Measurements from ENCODE around the gene VCX3B.
"Not testable (repeated sequence)": the region's sequence is repeated elsewhere in the genome, so short reads cannot be mapped to it uniquely, and the experiment has no call there.

VCX3B gene

GRCh38 chrX:8464530-8464929 is at the start of gene VCX3B:
TSS of gene VCX3B (plus strand) at chrX:8464830. CDS start at chrX:8465451, 621 bp downstream.
- DNase-seq = not testable (repeated sequence)

GRCh38 chrX:8418301-8418700 is 46.3 kb upstream of the VCX3B start:
- DNase-seq = no peak

GRCh38 chrX:8424912-8425311 is 39.7 kb upstream of the VCX3B start:
- DNase-seq = no peak

GRCh38 chrX:8429692-8430249 is 34.9 kb upstream of the VCX3B start:
- DNase-seq = no peak

- DNase-seq = no peak
Observed at GRCh38 chrX:8430444-8430843, 34.2 kb upstream of the VCX3B start.

GRCh38 chrX:8432396-8432795 is 32.2 kb upstream of the VCX3B start:
- DNase-seq = no peak

GRCh38 chrX:8433109-8434062 is 31.2 kb upstream of the VCX3B start:
- no peak for DNase-seq

GRCh38 chrX:8447368-8447767 is 17.3 kb upstream of the VCX3B start:
- no peak for DNase-seq

GRCh38 chrX:8452343-8452742 is 12.3 kb upstream of the VCX3B start:
- not testable (repeated sequence) for DNase-seq

GRCh38 chrX:8453611-8454010 is 11.0 kb upstream of the VCX3B start:
- no peak for DNase-seq

- DNase-seq = no peak
Observed at GRCh38 chrX:8455557-8455956, 9.1 kb upstream of the VCX3B start.

GRCh38 chrX:8462488-8462887 is 2.1 kb upstream of the VCX3B start:
- DNase-seq = no peak

- DNase-seq = peak; percentile 25
Observed at GRCh38 chrX:8484360-8484949, 19.8 kb downstream of the VCX3B start.

- DNase-seq = not testable (repeated sequence)
Observed at GRCh38 chrX:8495036-8495435, 30.4 kb downstream of the VCX3B start.

GRCh38 chrX:8500203-8500602 is 35.6 kb downstream of the VCX3B start:
- no peak for DNase-seq

GRCh38 chrX:8502101-8502500 is 37.5 kb downstream of the VCX3B start:
- DNase-seq = not testable (repeated sequence)

GRCh38 chrX:8504451-8504850 is 39.8 kb downstream of the VCX3B start:
- DNase-seq = no peak
